Endodermal cell (in vitro differentiated cells): ENCODE measurements around the gene MEGF11. TPM values are rescaled to one million over a fixed set of nuclear protein-coding genes. Genes with fewer than 3 reads are reported as not detected.

Source experiments
- DNase-seq: peaks from one replicate; pipeline ENCODE4 v3.0.0-alpha.2; 2017
- H3K27ac ChIP-seq: 2 replicates; pipeline ENCODE4 v1.5.1; 2013; ENCODE audit warnings: mild to moderate bottlenecking, low read depth, low read length, moderate library complexity
- H3K27me3 ChIP-seq: 2 replicates; pipeline ENCODE4 v1.6.1; 2013; ENCODE audit warnings: mild to moderate bottlenecking, low read length, moderate library complexity; ENCODE audit not compliant: insufficient read depth, control insufficient read depth, poor library complexity, severe bottlenecking
- H3K36me3 ChIP-seq: 2 replicates; pipeline ENCODE4 v1.7.0; 2013; ENCODE audit warnings: mild to moderate bottlenecking, low read length, moderate library complexity; ENCODE audit not compliant: control insufficient read depth, insufficient read depth
- H3K4me1 ChIP-seq: one replicate; pipeline ENCODE4 v1.7.0; 2013; ENCODE audit warnings: low read length; ENCODE audit not compliant: control insufficient read depth, insufficient read depth
- H3K4me3 ChIP-seq: 2 replicates; pipeline ENCODE4 v1.5.1; 2013; ENCODE audit warnings: mild to moderate bottlenecking, low read length, moderate library complexity
- H3K9ac ChIP-seq: 2 replicates; pipeline ENCODE4 v1.6.1; 2013; ENCODE audit warnings: mild to moderate bottlenecking, low read length, moderate library complexity; ENCODE audit not compliant: poor library complexity, severe bottlenecking; ENCODE audit errors: extremely low read depth
- H3K9me3 ChIP-seq: 2 replicates; pipeline ENCODE4 v1.6.1; 2013; ENCODE audit warnings: mild to moderate bottlenecking, low read length, moderate library complexity; ENCODE audit not compliant: control insufficient read depth
- H3K27ac Mint-ChIP-seq: 2 replicates; pipeline ENCODE4 v1.8.0; 2020; ENCODE audit warnings: mixed read lengths
- H3K27me3 Mint-ChIP-seq: 2 replicates; pipeline ENCODE4 v1.8.0; 2021; ENCODE audit warnings: mild to moderate bottlenecking, mixed read lengths; ENCODE audit not compliant: insufficient read depth
- H3K36me3 Mint-ChIP-seq: 2 replicates; pipeline ENCODE4 v1.8.0; 2020; ENCODE audit warnings: low read depth, mixed read lengths
- H3K4me1 Mint-ChIP-seq: 2 replicates; pipeline ENCODE4 v1.8.0; 2020; ENCODE audit warnings: mixed read lengths
- H3K4me3 Mint-ChIP-seq: 2 replicates; pipeline ENCODE4 v1.8.0; 2020; ENCODE audit warnings: mild to moderate bottlenecking, moderate library complexity, mixed read lengths
- H3K9me3 Mint-ChIP-seq: 2 replicates; pipeline ENCODE4 v1.8.0; 2020; ENCODE audit warnings: mild to moderate bottlenecking, mixed read lengths
- CTCF ChIP-seq: fragments of 200-600 bp; sonication (generic); conservative IDR thresholded peaks from 2 replicates; pipeline ENCODE4 v1.5.0; 2021; ENCODE audit warnings: antibody characterized with exemption, mild to moderate bottlenecking
- WGBS, 2 experiments: methylation state at CpG; one replicate each; pipeline versions ENCODE4 v1.1.5 to v1.1.7; 2013; ENCODE audit warnings: missing lambda C conversion rate in 2 of 2, mixed read lengths in 1 of 2; ENCODE audit not compliant: insufficient coverage in 1 of 2, insufficient read length in 1 of 2; 5-methylcytosine and 5-hydroxymethylcytosine counted together
- total RNA-seq, 2 donors: library from RNA; stranded (reverse); fragmentation: NEBNext Ultra II Directional in 1 of 2; extraction: Animal tissue kit (Norgen Biotek cat#: 25700) in 1 of 2; gene quantifications; 2 replicates in 1 of 2; 3 replicates in 1 of 2; pipeline ENCODE4 v1.2.1, GENCODE V29; 2021

The MEGF11 gene
- total RNA-seq, 2 donors from 2014 or later = 0.73 to 1.2 TPM

- Histone ChIP-seq H3K27ac (no peak overlapping the region), H3K4me1 (no peaks in the 10 kb centered on the region), H3K36me3 (no peaks in the 10 kb centered on the region), H3K27me3 (no peaks in the 10 kb centered on the region), H3K9me3 (no peaks in the 10 kb centered on the region), H3K4me3 (no peak overlapping the region), H3K9ac (no peak overlapping the region)
- 92 to 100% methylated on average over 3 to 4 of the region's 4 CpGs for WGBS, 2 experiments
- no peak for DNase-seq
- no peak for TF ChIP-seq CTCF
- Mint-ChIP-seq H3K27me3 (peaks cover 1% of the 10 kb centered on the region), H3K4me1 (peaks cover 4% of the 10 kb centered on the region), H3K27ac (no peak overlapping the region), H3K36me3 (no peaks in the 10 kb centered on the region), H3K4me3 (no peak overlapping the region), H3K9me3 (no peaks in the 10 kb centered on the region)
These were observed 88.8 kb downstream of the MEGF11 start for GRCh38 chr15:66164788-66165187.

- H3K27me3 Mint-ChIP-seq = peaks cover 1% of the 10 kb centered on the region
- H3K27ac ChIP-seq = no peak overlapping the region
- H3K4me1 ChIP-seq = no peaks in the 10 kb centered on the region
- peaks cover 4% of the 10 kb centered on the region for H3K4me1 Mint-ChIP-seq
- no peak overlapping the region for H3K9ac ChIP-seq
- no peaks in the 10 kb centered on the region for H3K36me3 ChIP-seq
- 83 to 95% methylated on average over 7 to 9 of the region's 9 CpGs for WGBS, 2 experiments
- H3K27ac Mint-ChIP-seq = no peak overlapping the region
- H3K4me3 ChIP-seq = no peak overlapping the region
- no peak for DNase-seq
- H3K9me3 ChIP-seq = no peaks in the 10 kb centered on the region
- no peak for TF ChIP-seq CTCF
- no peaks in the 10 kb centered on the region for H3K9me3 Mint-ChIP-seq
- H3K36me3 Mint-ChIP-seq = no peaks in the 10 kb centered on the region
- no peak overlapping the region for H3K4me3 Mint-ChIP-seq
- H3K27me3 ChIP-seq = no peaks in the 10 kb centered on the region
These were observed 90.0 kb downstream of the MEGF11 start for GRCh38 chr15:66163553-66163952.

GRCh38 chr15:66162286-66162685 lies 91.3 kb downstream of the MEGF11 start:
- H3K27ac Mint-ChIP-seq = no peak overlapping the region
- Histone ChIP-seq H3K9ac (no peak overlapping the region), H3K27me3 (no peaks in the 10 kb centered on the region), H3K36me3 (no peaks in the 10 kb centered on the region), H3K9me3 (no peaks in the 10 kb centered on the region), H3K4me1 (peaks cover 1% of the 10 kb centered on the region), H3K27ac (no peak overlapping the region), H3K4me3 (no peak overlapping the region)
- no peaks in the 10 kb centered on the region for H3K36me3 Mint-ChIP-seq
- no peaks in the 10 kb centered on the region for H3K9me3 Mint-ChIP-seq
- peaks cover 1% of the 10 kb centered on the region for H3K27me3 Mint-ChIP-seq
- peaks cover 4% of the 10 kb centered on the region for H3K4me1 Mint-ChIP-seq
- H3K4me3 Mint-ChIP-seq = no peak overlapping the region
- WGBS, 2 experiments = 89% methylated on average over 2 of the region's 2 CpGs; no CpG with 5 or more reads in 1 of the 2 experiments
- no peak for TF ChIP-seq CTCF
- no peak for DNase-seq
